OCI-LY1 (cell line): ENCODE results near the gene KCNH2.

Source experiments
- H2AFZ ChIP-seq: fragments of 200-600 bp; sonication (generic), shearing (Covaris generic); 2 replicates; pipeline ENCODE4 v1.6.0; 2014; ENCODE audit warnings: antibody characterized with exemption, mild to moderate bottlenecking, low read length
- H3F3A ChIP-seq: fragments of 200-600 bp; sonication (generic), shearing (Covaris generic); 2 replicates; pipeline ENCODE4 v1.6.0; 2014; ENCODE audit warnings: mild to moderate bottlenecking, antibody characterized with exemption, low read length, moderate library complexity; ENCODE audit not compliant: insufficient read depth
- H3K27ac ChIP-seq: fragments of 200-600 bp; sonication (generic); 2 replicates; pipeline ENCODE4 v1.5.1; 2014; ENCODE audit warnings: low read length, mixed run types, mild to moderate bottlenecking, low read depth; ENCODE audit not compliant: poor library complexity, severe bottlenecking
- H3K27me3 ChIP-seq: fragments of 200-600 bp; sonication (generic); 2 replicates; pipeline ENCODE4 v1.6.0; 2014; ENCODE audit warnings: antibody characterized with exemption, mild to moderate bottlenecking, low read length, moderate library complexity; ENCODE audit not compliant: insufficient read depth
- H3K36me3 ChIP-seq: fragments of 200-600 bp; sonication (generic); 2 replicates; pipeline ENCODE4 v1.6.1; 2014; ENCODE audit warnings: mild to moderate bottlenecking, antibody characterized with exemption, low read length, moderate library complexity, mixed read lengths; ENCODE audit not compliant: insufficient read depth
- H3K4me1 ChIP-seq: fragments of 200-600 bp; sonication (generic); 2 replicates; pipeline ENCODE4 v1.5.1; 2014; ENCODE audit warnings: mild to moderate bottlenecking, low read length, moderate library complexity; ENCODE audit not compliant: insufficient read depth, severe bottlenecking
- H3K4me2 ChIP-seq: fragments of 200-600 bp; sonication (generic), shearing (Covaris generic); 2 replicates; pipeline ENCODE4 v1.6.1; 2014; ENCODE audit warnings: low read length
- H3K4me3 ChIP-seq: fragments of 200-600 bp; sonication (generic); 2 replicates; pipeline ENCODE4 v1.5.1; 2014; ENCODE audit warnings: low read length, low read depth, mild to moderate bottlenecking, mixed read lengths; ENCODE audit not compliant: poor library complexity, severe bottlenecking
- H3K79me2 ChIP-seq: fragments of 200-600 bp; shearing (Covaris generic); 2 replicates; pipeline ENCODE4 v1.6.1; 2016; ENCODE audit warnings: mixed run types, low read length, mixed read lengths; ENCODE audit not compliant: insufficient read depth
- H3K9ac ChIP-seq: fragments of 200-600 bp; sonication (generic), shearing (Covaris generic); 2 replicates; pipeline ENCODE4 v1.6.1; 2014; ENCODE audit warnings: mild to moderate bottlenecking, low read length, mixed read lengths
- H3K9me2 ChIP-seq: fragments of 200-600 bp; sonication (generic), shearing (Covaris generic); 2 replicates; pipeline ENCODE4 v1.6.1; 2014; ENCODE audit warnings: low read depth, mild to moderate bottlenecking, low read length, mixed read lengths
- H3K9me3 ChIP-seq: fragments of 200-600 bp; shearing (Covaris generic); 2 replicates; pipeline ENCODE4 v1.6.1; 2014; ENCODE audit warnings: low read length, mixed read lengths
- H4K20me1 ChIP-seq: fragments of 200-600 bp; sonication (generic), shearing (Covaris generic); 2 replicates; pipeline ENCODE4 v1.6.0; 2016; ENCODE audit warnings: mild to moderate bottlenecking, low read length; ENCODE audit not compliant: insufficient read depth
- EZH2 ChIP-seq: fragments of 200-600 bp; sonication (generic), shearing (Covaris generic); IDR thresholded peaks from 2 replicates; pipeline ENCODE4 v1.8.0; 2017; ENCODE audit warnings: borderline replicate concordance, mixed run types, mild to moderate bottlenecking, antibody characterized with exemption, low read length, moderate library complexity, mixed read lengths
- TF ChIP-seq, protein P1 (sequence below): fragments of 200-600 bp; sonication (generic), shearing (Covaris generic); IDR thresholded peaks from 2 replicates; pipeline ENCODE4 v1.5.1; 2017; ENCODE audit warnings: mild to moderate bottlenecking, antibody characterized with exemption, low read length, moderate library complexity, mixed read lengths

Gene KCNH2

DNA sequence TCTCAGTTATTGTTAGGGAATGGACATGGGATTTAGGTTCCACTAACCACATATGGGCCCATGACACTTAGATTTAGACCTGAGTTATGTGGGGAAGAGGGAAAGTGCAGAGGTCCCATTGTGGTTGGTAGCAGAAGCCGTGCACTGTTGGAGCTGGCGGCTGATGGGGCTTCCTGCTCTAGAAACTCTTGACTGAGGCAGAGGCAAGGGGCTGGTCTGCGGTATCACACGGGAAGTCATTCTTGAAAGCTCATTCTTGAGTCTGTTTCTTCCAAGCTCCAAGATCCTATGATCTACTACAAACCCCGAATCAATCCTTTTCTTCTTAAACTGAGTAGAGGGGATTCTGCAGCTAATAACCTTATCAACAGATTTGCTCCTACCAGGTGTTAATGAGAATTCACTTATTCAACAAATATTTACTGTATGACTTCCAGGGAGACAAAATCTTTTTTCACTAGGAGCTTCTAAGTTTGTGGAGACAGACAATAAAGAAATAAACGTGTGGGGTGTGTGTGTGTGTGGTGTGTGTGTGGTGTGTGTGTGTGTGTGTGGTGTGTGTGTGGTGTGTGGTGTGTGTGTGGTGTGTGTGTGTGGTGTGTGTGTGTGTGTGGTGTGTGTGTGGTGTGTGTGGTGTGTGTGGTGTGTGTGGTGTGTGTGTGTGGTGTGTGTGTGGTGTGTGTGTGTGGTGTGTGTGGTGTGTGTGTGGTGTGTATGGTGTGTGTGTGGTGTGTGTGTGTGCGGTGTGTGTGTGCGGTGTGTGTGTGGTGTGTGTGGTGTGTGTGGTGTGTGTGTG lies 68.7 kb downstream of the KCNH2 start:
- Histone ChIP-seq H2AFZ (no peak overlapping the region), H3K27me3 (peaks cover 21% of the 10 kb centered on the region), H3K36me3 (no peaks in the 10 kb centered on the region; the same call in 1 of the 2 replicates), H3K9me2 (no peaks in the 10 kb centered on the region), H4K20me1 (no peaks in the 10 kb centered on the region), H3K9ac (no peak overlapping the region), H3K27ac (no peak overlapping the region), H3F3A (no peaks in the 10 kb centered on the region), H3K79me2 (no peaks in the 10 kb centered on the region), H3K4me3 (no peak overlapping the region), H3K9me3 (0 out of 2 replicates have a peak, but pooled peaks cover 5% of the 10 kb centered on the region), H3K4me2 (no peak overlapping the region), H3K4me1 (peaks cover 2% of the 10 kb centered on the region)
- TF ChIP-seq, protein P1, sequence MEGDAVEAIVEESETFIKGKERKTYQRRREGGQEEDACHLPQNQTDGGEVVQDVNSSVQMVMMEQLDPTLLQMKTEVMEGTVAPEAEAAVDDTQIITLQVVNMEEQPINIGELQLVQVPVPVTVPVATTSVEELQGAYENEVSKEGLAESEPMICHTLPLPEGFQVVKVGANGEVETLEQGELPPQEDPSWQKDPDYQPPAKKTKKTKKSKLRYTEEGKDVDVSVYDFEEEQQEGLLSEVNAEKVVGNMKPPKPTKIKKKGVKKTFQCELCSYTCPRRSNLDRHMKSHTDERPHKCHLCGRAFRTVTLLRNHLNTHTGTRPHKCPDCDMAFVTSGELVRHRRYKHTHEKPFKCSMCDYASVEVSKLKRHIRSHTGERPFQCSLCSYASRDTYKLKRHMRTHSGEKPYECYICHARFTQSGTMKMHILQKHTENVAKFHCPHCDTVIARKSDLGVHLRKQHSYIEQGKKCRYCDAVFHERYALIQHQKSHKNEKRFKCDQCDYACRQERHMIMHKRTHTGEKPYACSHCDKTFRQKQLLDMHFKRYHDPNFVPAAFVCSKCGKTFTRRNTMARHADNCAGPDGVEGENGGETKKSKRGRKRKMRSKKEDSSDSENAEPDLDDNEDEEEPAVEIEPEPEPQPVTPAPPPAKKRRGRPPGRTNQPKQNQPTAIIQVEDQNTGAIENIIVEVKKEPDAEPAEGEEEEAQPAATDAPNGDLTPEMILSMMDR = no peak
- no peak for TF ChIP-seq EZH2

DNA sequence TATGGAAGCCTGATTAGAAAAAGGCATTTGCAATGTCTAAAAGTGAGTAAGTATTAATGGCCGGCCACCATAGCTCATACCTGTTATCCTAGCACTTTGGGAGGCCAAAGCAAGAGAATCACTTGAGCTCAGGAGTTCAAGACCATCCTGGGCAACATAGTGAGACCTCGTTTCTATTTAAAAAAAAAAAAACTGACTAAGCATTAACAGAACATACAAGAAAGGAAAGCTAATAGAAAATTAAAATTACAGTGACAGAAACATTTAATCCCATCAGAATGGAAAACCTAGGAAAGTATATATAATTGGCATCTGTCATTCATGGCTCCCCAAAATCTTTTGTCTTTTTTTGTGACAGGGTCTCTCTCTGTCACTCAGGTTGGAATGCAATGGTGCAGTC lies 69.9 kb downstream of the KCNH2 start:
- Histone ChIP-seq H4K20me1 (no peaks in the 10 kb centered on the region), H2AFZ (no peak overlapping the region)
- no peak for TF ChIP-seq EZH2
- TF ChIP-seq, protein P1 = no peak

DNA sequence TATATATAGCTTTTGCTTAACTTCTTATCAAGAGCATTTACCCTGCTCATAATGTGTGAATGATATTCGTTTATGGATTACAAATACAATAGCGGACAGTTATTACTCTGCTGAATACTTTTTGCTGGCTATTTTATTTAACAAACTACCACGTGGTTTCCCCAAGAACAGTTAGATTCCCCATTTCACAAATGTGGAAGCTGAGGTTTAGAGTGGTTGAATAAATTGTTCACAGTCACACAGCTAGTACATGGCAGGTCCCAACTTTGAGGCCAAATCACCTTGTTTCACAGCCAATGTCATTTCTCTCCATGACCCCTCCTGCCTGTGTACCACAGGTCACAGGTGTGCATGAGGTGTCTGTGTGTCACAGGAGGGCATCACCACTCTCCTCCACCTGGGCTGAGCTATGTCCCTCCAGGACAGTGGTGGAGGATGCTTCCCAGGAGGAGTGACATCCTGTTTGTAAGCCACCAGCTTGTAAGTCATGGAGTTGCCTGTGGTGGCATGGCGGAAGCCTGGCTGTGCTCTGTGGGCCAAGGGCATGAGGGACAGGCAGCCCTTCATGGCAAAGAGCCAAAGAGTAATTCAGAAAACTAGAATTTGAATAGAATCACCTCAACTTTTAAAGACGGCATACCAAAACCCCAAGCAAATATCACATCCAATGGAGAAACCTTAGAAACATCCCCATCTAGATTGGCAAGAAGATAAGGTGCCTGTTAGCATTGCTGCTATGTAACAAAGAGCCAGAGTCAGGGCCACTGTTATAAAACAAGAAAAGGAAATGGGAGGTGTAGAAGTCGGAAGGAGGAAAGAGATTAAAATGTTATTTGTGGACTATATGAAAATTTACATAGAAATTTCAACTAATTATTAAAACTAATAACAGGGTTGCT lies 73.9 kb downstream of the KCNH2 start:
- H4K20me1 ChIP-seq = no peaks in the 10 kb centered on the region
- no peak overlapping the region for H3K9ac ChIP-seq
- no peaks in the 10 kb centered on the region for H3K79me2 ChIP-seq
- peaks cover 13% of the 10 kb centered on the region; the same call in 1 of the 2 replicates for H3K27me3 ChIP-seq
- H3K4me3 ChIP-seq = no peak overlapping the region
- 0 out of 2 replicates have a peak, but pooled peaks cover 5% of the 10 kb centered on the region for H3K9me3 ChIP-seq
- TF ChIP-seq EZH2 = no peak
- TF ChIP-seq, protein P1 = no peak
- H3F3A ChIP-seq = no peaks in the 10 kb centered on the region
- peaks cover 29% of the 10 kb centered on the region for H3K4me1 ChIP-seq
- H3K4me2 ChIP-seq = peak overlapping the region; percentile 3; the same call in 1 of the 2 replicates
- no peak overlapping the region for H3K27ac ChIP-seq
- no peaks in the 10 kb centered on the region for H3K9me2 ChIP-seq
- H2AFZ ChIP-seq = no peak overlapping the region
- no peaks in the 10 kb centered on the region; the same call in 1 of the 2 replicates for H3K36me3 ChIP-seq

More for the DNA sequence above, 69.9 kb downstream of the KCNH2 start:
- no peaks in the 10 kb centered on the region for H3K9me2 ChIP-seq
- peaks cover 14% of the 10 kb centered on the region for H3K4me1 ChIP-seq
- no peak overlapping the region for H3K4me3 ChIP-seq
- H3K4me2 ChIP-seq = no peak overlapping the region
- H3K36me3 ChIP-seq = no peaks in the 10 kb centered on the region; the same call in 1 of the 2 replicates
- H3K27me3 ChIP-seq = peaks cover 21% of the 10 kb centered on the region
- H3F3A ChIP-seq = no peaks in the 10 kb centered on the region
- H3K9ac ChIP-seq = no peak overlapping the region
- no peak overlapping the region for H3K27ac ChIP-seq
- no peaks in the 10 kb centered on the region for H3K79me2 ChIP-seq
- 0 out of 2 replicates have a peak, but pooled peaks cover 5% of the 10 kb centered on the region for H3K9me3 ChIP-seq
